Peyer's patch (tissue), 4 donors: ENCODE measurements around the gene PLCB2.

ENCODE experiments used
- CTCF ChIP-seq, 6 experiments: fragments of 450-650 bp in 4 of 6; fragments of 200-600 bp in 2 of 6; sonication (generic) in 1 of 6; IDR thresholded peaks; one replicate each; pipeline ENCODE4 v1.5.1; 2017 to 2019; ENCODE audit warnings: antibody characterized with exemption in 6 of 6, mild to moderate bottlenecking in 3 of 6, moderate library complexity in 1 of 6
- POLR2A ChIP-seq, 2 donors: fragments of 450-650 bp; IDR thresholded peaks; one replicate each; pipeline ENCODE4 v1.5.1; 2017; ENCODE audit warnings: antibody characterized with exemption in 2 of 2, mild to moderate bottlenecking in 2 of 2, moderate library complexity in 2 of 2

DNA sequence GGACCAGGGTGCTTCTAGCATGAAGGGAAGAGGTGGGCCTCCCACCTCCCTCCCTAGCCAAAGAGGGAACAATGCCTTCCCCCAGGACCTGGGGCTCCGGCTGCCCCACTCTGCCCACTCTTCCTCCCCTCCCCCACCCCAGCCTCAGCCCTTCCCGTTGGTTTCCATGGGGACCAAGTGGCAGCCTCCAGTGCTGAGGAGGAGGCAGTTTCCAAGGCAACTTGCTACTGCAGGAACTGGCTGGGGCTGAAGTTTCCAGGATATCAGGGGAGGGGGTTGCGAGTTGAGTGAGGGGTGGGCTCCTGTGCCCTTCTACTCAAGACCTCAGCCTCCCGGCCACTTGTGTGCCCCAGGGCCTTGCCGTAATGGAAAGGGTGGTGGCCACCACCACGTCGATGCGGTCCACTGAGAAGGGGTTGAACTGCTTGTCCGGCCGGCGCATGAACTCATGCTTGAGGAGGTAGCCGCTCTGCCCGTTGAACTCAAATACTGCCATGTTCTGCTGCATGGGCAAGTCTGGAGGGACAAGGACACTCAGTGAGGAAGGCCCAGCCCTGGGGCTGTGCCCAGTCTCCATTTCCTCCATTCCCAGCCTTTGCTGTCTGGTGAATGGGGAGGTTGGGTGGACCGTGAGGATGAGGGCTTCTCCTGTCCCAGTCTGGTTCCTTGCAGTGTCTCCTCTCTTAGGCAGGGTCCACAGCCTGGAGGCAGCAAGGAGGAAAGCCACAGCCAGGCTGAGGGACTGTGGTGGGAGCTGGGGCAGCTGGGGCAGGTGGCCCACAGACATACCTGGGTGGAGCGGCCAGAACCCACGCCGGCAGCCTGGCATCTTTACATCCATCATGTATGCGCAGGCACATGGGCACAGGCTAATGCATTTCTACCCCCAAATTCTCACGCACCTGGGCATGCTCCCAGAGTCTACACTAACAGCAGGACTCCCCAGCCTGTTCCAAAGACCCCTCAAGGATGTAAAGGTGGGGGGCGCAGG is 13.5 kb downstream of the PLCB2 start:
- TF ChIP-seq CTCF (IDR thresholded peaks at IDR 0.05) (no peak), POLR2A (IDR thresholded peaks at IDR 0.05) (no peak)
